NCI-H2196 treated with DMSO at 0.1 percent for 48 hours (cell line): Measurements from ENCODE around the gene MYO5B.
"Not testable (repeated sequence)": the region's sequence is repeated elsewhere in the genome, so short reads cannot be mapped to it uniquely, and the experiment has no call there.

Source experiments
- DNase-seq: peaks from one replicate; lab custom pipeline; 2025; ENCODE audit not compliant: unreplicated experiment; lab: John Stamatoyannopoulos, UW

The MYO5B gene

GRCh38 chr18:49812286-49813068 lies 382.5 kb downstream of the MYO5B start:
- no peak for DNase-seq

DNA sequence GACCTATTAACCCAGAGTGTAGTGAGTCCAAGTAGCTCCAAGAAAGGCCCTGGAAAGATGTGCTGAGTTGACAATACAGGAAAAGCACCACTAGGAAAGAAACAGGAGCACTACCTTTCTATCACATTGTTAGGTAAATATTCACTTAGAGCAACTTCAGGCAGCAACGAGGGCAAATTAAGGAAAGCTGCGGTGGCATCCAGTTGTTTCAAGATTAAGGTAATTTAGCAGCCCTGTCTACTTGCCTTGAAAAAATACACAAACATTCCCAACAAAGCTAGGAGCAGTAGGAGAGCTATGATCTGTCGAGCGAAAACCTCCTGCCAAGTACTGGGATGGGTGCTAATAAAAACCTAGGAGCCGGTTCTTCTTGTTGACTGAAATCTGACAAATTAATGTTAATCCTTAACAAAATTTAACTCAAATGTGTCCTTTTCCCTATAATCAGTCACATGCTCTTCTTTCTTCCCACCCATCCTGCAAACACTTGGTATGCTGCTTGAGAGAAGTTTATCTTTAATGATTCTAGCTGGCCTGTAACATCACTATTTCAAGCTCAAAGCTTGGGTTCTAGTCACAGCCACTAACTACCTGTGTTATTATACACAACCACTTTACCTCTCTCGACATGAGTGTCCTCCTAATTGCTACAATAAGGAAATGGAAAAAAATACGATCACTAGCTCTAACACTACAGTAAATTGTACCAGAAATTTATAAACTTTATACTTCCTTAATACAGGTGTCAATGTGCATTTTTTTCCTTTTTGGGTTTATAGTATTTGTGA lies 383.6 kb downstream of the MYO5B start:
- DNase-seq: no peak

DNA sequence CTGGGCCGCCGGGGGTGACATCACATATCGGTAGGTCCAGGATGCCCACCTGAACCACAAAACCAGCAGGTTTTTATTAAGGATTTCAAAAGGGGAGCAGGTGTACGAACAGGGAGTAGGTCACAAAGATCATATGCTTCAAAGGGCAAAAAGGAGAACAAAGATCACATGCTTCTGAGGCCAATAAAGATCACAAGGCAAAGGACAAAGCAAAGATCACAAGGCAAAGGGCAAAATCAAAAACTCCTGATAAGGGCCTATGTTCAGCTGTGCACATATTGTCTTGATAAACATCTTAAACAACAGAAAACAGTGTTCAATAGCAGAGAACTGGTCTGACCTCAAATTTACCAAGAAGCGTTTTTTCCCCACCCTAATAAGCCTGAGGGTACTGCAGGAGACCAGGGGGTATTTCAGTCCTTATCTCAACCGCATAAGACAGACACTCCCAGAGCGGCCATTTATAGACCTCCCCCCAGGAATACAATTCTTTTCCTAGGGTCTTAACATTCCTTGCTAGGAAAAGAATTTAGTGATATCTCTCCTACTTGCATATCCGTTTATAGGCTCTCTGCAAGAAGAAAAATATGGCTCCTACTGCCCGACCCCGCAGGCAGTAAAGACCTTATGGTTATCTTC lies 386.3 kb downstream of the MYO5B start:
- not testable (repeated sequence) for DNase-seq

- no peak for DNase-seq
Measured at GRCh38 chr18:49804096-49804495, 390.9 kb downstream of the MYO5B start.

DNA sequence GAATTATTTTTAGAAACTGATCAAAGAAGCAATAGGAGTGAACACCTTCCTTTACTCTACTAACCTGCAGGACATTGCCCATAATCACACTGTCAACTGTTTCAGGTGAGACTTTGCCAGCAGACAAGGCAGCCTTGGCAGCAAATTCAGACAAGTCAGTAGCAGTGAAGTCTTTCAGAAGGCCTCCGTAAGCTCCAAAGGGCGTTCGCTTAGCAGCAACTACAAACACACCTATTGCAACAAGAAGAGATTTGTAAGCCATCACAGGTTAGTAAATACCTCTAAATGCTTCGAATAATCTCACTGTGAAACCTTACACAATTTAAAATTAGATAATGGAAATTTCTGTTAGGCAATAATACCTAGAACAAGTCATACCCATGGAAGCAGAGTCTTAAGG lies 392.3 kb downstream of the MYO5B start:
- DNase-seq: no peak

DNA sequence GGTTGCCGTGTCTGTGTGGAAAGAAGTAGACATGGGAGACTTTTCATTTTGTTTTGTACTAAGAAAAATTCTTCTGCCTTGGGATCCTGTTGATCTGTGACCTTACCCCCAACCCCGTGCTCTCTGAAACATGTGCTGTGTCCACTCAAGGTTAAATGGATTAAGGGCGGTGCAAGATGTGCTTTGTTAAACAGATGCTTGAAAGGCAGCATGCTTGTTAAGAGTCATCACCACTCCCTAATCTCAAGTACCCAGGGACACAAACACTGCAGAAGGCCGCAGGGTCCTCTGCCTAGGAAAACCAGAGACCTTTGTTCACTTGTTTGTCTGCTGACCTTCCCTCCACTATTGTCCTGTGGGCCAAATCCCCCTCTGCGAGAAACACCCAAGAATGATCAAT lies 394.5 kb downstream of the MYO5B start:
- DNase-seq: not testable (repeated sequence)

GRCh38 chr18:49799806-49800205 lies 395.1 kb downstream of the MYO5B start:
- not testable (repeated sequence) for DNase-seq

DNA sequence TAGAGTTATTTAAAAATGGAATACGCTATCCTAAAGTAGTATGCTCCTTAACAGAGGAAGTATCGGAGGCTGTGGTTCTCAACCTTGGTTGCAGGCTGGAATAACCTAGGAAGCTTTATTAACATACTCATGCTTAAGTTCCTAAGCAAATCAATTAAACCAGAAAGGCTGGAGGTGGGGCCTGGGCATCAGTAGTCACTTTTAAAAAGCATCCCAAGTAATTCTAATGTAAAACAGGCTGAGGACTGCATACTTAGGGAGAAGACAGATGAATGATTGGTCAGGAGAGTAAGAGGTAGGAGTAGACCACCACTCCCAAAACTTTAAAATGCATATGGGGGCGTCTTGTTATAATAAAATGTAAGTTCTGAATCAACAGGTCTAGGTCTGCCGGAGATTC lies 396.9 kb downstream of the MYO5B start:
- DNase-seq: no peak

GRCh38 chr18:49795612-49796552 lies 399.1 kb downstream of the MYO5B start:
- DNase-seq: no peak

GRCh38 chr18:49794743-49795142 lies 400.2 kb downstream of the MYO5B start:
- DNase-seq: no peak

- DNase-seq: not testable (repeated sequence)
Measured at GRCh38 chr18:49789560-49790134, 405.3 kb downstream of the MYO5B start.

- DNase-seq: no peak
Measured at GRCh38 chr18:49788327-49788898, 406.5 kb downstream of the MYO5B start.

DNA sequence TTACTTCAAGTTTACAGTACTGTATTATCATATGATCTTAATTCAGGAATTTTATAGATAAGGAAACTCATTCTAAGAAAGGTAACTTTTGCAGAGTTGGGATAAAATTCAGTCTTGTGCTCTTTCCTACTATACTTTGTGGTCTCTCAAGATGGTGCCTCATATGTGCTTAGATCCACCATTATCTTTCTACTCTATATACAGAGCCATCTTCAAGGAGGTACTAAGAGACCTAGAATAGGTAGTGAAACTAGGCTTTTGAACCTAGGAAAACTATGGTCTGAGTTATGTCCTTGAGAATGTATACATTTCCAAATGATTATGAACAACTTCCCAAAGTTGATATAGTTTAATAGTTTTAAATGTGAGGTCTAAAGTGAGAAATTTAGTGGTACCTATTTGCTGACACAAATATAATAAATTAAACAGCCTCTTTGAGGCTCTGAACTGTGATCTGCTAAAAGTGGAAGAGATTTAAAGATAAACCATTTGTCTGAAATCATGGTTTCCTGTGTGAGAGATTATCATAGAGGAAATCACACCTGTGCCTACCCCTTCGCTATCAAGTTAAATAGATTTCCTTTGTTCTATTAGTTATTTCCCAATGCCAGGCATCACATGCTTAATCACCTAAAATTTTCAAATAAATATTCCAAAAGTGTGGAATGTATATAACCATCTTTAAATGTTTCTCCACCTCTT lies 408.8 kb downstream of the MYO5B start:
- DNase-seq: no peak

DNA sequence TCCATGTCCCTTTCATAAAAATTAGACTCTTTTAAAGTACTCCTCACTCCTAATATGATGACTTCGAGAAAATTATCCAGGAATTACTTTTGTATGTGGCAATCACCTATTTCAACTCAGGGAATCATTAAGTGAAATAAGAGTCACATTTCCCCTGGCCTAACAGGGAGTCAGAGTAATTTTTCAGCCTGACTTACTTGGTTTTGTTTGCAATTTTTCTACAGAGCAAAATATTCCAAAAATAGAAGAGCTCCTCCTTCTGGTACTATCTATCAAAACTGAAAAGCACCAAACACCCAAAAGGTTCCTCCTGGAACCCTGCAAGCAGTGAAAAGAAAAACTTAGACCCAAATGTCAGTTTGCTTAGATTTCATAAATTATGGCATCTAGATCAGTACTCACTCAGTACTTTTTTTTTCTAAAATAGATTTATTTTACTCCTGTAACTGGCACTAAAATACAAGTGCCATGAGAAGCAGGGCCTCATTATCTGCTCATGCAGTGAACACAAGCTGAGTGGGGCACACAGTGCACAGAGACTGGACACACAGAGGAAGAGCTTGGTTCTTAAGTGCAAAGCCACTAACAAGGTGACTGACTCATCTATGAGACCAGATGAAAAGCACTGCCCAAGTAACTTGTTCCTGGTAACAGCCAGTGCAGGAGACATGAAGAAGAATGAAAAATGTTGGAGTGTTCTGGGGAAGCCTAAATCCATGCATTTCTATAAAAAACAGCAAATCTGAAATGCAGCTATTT lies 410.3 kb downstream of the MYO5B start:
- DNase-seq: no peak

- DNase-seq: not testable (repeated sequence)
Measured at GRCh38 chr18:49783631-49784030, 411.3 kb downstream of the MYO5B start.

DNA sequence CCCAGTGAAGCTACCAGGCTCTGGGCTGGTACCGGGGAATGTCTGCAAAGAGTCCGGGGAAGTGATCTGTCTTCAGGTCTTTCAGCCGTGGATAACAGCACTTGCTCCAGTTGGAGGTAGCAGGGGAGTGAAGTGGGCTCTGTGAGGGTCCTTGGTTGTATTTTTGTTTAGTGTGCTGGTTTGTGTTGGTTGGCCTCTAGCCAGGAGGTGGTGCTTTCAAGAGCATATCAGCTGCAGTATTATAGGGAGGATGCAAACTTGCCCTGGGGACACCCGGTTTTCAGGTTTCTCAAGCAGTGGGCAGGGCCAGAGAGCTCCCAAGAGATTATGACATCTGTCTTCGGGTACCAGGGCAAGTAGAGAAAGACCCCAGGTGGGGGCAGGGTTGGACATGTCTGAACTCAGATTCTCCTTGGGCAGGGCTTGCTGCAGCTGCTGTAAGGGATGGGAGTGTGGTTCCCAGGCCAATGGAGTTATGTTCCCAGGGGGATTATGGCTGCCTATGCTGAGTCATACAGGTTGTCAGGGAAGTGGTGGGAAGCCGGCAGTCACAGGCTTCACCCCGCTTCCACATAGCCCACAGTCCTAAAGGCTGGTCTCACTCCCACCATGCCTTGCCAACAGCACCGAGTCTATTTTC lies 416.0 kb downstream of the MYO5B start:
- DNase-seq: no peak
